IMR-90 (cell line): ENCODE measurements around the gene IL1RAPL1. TPM values are rescaled to one million over a fixed set of nuclear protein-coding genes. Genes with fewer than 3 reads are reported as not detected.

Source experiments
- ATAC-seq: fragments of 200-7000 bp; cut with Tn5 transposase; 2 replicates; pipeline ENCODE4 v1.9.1; 2020; ENCODE audit warnings: low read depth, mild to moderate bottlenecking, moderate library complexity
- BruUV-seq: library from RNA; stranded (reverse); fragments of 400-500 nt; replicated peaks from 2 replicates; lab custom pipeline; 2021; lab: Mats Ljungman, UMichigan
- CTCF ChIA-PET: fragments of 300-600 bp; formaldehyde crosslinking; extraction: SDS; loops from one replicate; lab custom pipeline; 2021; ENCODE audit warnings: antibody characterized with exemption; lab: Yijun Ruan, JAX
- POLR2A ChIA-PET: fragments of 300-600 bp; sonication (Branson Sonifier 250); formaldehyde crosslinking; loops from one replicate; lab custom pipeline; 2022; ENCODE audit warnings: antibody characterized with exemption; ENCODE audit not compliant: unreplicated experiment; lab: Charles Lee
- DNase-seq: peaks from one replicate; pipeline ENCODE4 v3.0.0; 2013
- H2AFZ ChIP-seq: replicated peaks from 2 replicates; pipeline ENCODE3; 2013; ENCODE audit warnings: low read length, mild to moderate bottlenecking; ENCODE audit not compliant: poor library complexity
- H2AK5ac ChIP-seq: 2 replicates; pipeline ENCODE4 v1.6.1; 2013; ENCODE audit warnings: low read depth, low read length, inconsistent platforms
- H2AK9ac ChIP-seq: replicated peaks from 2 replicates; pipeline ENCODE3; 2013; ENCODE audit warnings: mild to moderate bottlenecking, low read depth, low read length, moderate library complexity; ENCODE audit not compliant: poor library complexity
- H2BK120ac ChIP-seq: 2 replicates; pipeline ENCODE4 v1.6.1; 2013; ENCODE audit warnings: low read depth, low read length, inconsistent platforms
- H2BK15ac ChIP-seq: 3 replicates; pipeline ENCODE4 v1.6.1; 2013; ENCODE audit warnings: low read depth, low read length, inconsistent platforms
- H2BK20ac ChIP-seq: 2 replicates; pipeline ENCODE4 v1.6.1; 2013; ENCODE audit warnings: low read depth, mild to moderate bottlenecking, inconsistent platforms, low read length, moderate library complexity
- H2BK5ac ChIP-seq: 2 replicates; pipeline ENCODE4 v1.6.1; 2013; ENCODE audit warnings: mild to moderate bottlenecking, low read depth, low read length, inconsistent platforms; ENCODE audit not compliant: poor library complexity, severe bottlenecking
- H3K14ac ChIP-seq: replicated peaks from 2 replicates; pipeline ENCODE4 v1.6.1; 2013; ENCODE audit warnings: low read depth, low read length, inconsistent platforms
- H3K18ac ChIP-seq: 2 replicates; pipeline ENCODE4 v1.6.1; 2013; ENCODE audit warnings: low read depth, low read length, control low read depth
- H3K23ac ChIP-seq: 2 replicates; pipeline ENCODE4 v1.6.1; 2013; ENCODE audit warnings: low read depth, low read length, inconsistent platforms
- H3K27ac ChIP-seq: 2 replicates; pipeline ENCODE4 v1.5.1; 2013; ENCODE audit warnings: mild to moderate bottlenecking, control low read depth, low read length; ENCODE audit not compliant: insufficient read depth
- H3K27me3 ChIP-seq: 2 replicates; pipeline ENCODE4 v1.6.1; 2013; ENCODE audit warnings: low read length; ENCODE audit not compliant: control insufficient read depth, insufficient read depth
- H3K36me3 ChIP-seq: 2 replicates; pipeline ENCODE4 v1.6.1; 2013; ENCODE audit warnings: low read length, mixed read lengths; ENCODE audit not compliant: control insufficient read depth, insufficient read depth
- H3K4ac ChIP-seq: 2 replicates; pipeline ENCODE4 v1.6.1; 2013; ENCODE audit warnings: low read depth, low read length, inconsistent platforms
- H3K4me1 ChIP-seq: 2 replicates; pipeline ENCODE4 v1.6.1; 2013; ENCODE audit warnings: low read length, mixed read lengths; ENCODE audit not compliant: control insufficient read depth, insufficient read depth
- H3K4me2 ChIP-seq: 2 replicates; pipeline ENCODE4 v1.6.1; 2013; ENCODE audit warnings: low read depth, mild to moderate bottlenecking, control low read depth, low read length, moderate library complexity
- H3K4me3 ChIP-seq: 2 replicates; pipeline ENCODE4 v1.5.1; 2013; ENCODE audit warnings: low read depth, mild to moderate bottlenecking, control low read depth, low read length, moderate library complexity; ENCODE audit not compliant: insufficient read depth
- H3K56ac ChIP-seq: 2 replicates; pipeline ENCODE4 v1.6.1; 2013; ENCODE audit warnings: low read length, inconsistent platforms; ENCODE audit not compliant: insufficient read depth; ENCODE audit errors: extremely low read depth
- H3K79me1 ChIP-seq, 2 experiments: 2 replicates each; pipeline ENCODE4 v1.6.1; 2013; ENCODE audit warnings: low read length in 2 of 2, inconsistent platforms in 1 of 2, low read depth in 1 of 2
- H3K9ac ChIP-seq: 2 replicates; pipeline ENCODE4 v1.6.1; 2013; ENCODE audit warnings: low read depth, low read length, control low read depth
- H3K9me1 ChIP-seq: 2 replicates; pipeline ENCODE4 v1.6.1; 2013; ENCODE audit warnings: low read length, inconsistent platforms; ENCODE audit not compliant: insufficient read depth
- H3K9me3 ChIP-seq: 2 replicates; pipeline ENCODE4 v1.6.1; 2013; ENCODE audit warnings: low read length; ENCODE audit not compliant: control insufficient read depth, insufficient read depth
- H4K20me1 ChIP-seq: 2 replicates; pipeline ENCODE4 v1.6.1; 2013; ENCODE audit warnings: low read length, inconsistent platforms; ENCODE audit not compliant: insufficient read depth
- H4K5ac ChIP-seq: 2 replicates; pipeline ENCODE4 v1.6.1; 2013; ENCODE audit warnings: mild to moderate bottlenecking, low read depth, low read length, control low read depth
- H4K8ac ChIP-seq, 2 experiments: 2 replicates each; pipeline ENCODE4 v1.6.1; 2013; ENCODE audit warnings: low read depth in 2 of 2, low read length in 2 of 2, control low read depth in 1 of 2, inconsistent platforms in 1 of 2
- H4K91ac ChIP-seq: 2 replicates; pipeline ENCODE4 v1.6.1; 2013; ENCODE audit warnings: low read depth, low read length, inconsistent platforms; ENCODE audit not compliant: insufficient read depth
- BHLHE40 ChIP-seq: fragments of 150-350 bp; IDR thresholded peaks from 2 replicates; pipeline ENCODE4 v1.6.1; 2016; ENCODE audit warnings: mild to moderate bottlenecking, low read depth, low read length
- CEBPB ChIP-seq: IDR thresholded peaks from 2 replicates; pipeline ENCODE4 v1.6.1; 2012; ENCODE audit warnings: low read depth, low read length, improper control_type of control experiment
- CHD1 ChIP-seq: IDR thresholded peaks from 2 replicates; pipeline ENCODE4 v1.6.1; 2012; ENCODE audit warnings: low read depth, low read length, improper control_type of control experiment
- FOS ChIP-seq: fragments of 150-350 bp; IDR thresholded peaks from 2 replicates; pipeline ENCODE4 v1.6.1; 2016; ENCODE audit warnings: low read depth, low read length
- MAFK ChIP-seq: IDR thresholded peaks from 2 replicates; pipeline ENCODE4 v1.6.1; 2012; ENCODE audit warnings: low read depth, low read length, improper control_type of control experiment
- MXI1 ChIP-seq: IDR thresholded peaks from 2 replicates; pipeline ENCODE4 v1.6.1; 2012; ENCODE audit warnings: low read depth, mild to moderate bottlenecking, low read length, moderate library complexity, borderline replicate concordance
- RAD21 ChIP-seq: IDR thresholded peaks from 2 replicates; pipeline ENCODE4 v1.6.1; 2012; ENCODE audit warnings: low read length, improper control_type of control experiment
- RCOR1 ChIP-seq: IDR thresholded peaks from 2 replicates; pipeline ENCODE4 v1.6.1; 2012; ENCODE audit warnings: mild to moderate bottlenecking, low read length, improper control_type of control experiment; ENCODE audit not compliant: insufficient replicate concordance
- SMC3 ChIP-seq: fragments of 150-350 bp; IDR thresholded peaks from 2 replicates; pipeline ENCODE4 v1.6.1; 2016; ENCODE audit warnings: low read depth, mild to moderate bottlenecking, antibody characterized with exemption, low read length, moderate library complexity
- WGBS, 2 experiments: methylation state at CpG; one replicate each; pipeline versions ENCODE4 v1.1.5 to v1.1.7; 2013; ENCODE audit warnings: missing lambda C conversion rate in 2 of 2; ENCODE audit not compliant: insufficient read length in 1 of 2; ENCODE audit errors: extremely low coverage in 2 of 2; 5-methylcytosine and 5-hydroxymethylcytosine counted together
- dilution Hi-C: fragments of 300-500 bp; cut with HindIII; formaldehyde crosslinking; loops from one replicate; pipeline ENCODE4 v1.14.3; 2018; ENCODE audit warnings: low sequenced_read_pairs; ENCODE audit not compliant: unreplicated experiment
- in situ Hi-C: fragments of 300-500 bp; cut with MboI; formaldehyde crosslinking; loops from 3 replicates; pipeline ENCODE4 v1.14.3; 2019; ENCODE audit warnings: low sequenced_read_pairs, inconsistent platforms, mixed read lengths
- intact Hi-C: fragments of 100-400 bp; cut with micrococcal nuclease; formaldehyde crosslinking; loops from 2 replicates; pipeline ENCODE4 v1.10.0; 2022
- polyA plus RNA-seq, 3 experiments: library from polyadenylated mRNA; depleted of rRNA; stranded (reverse); fragments of >200 nt; gene quantifications; 2 replicates each; pipeline ENCODE4 v1.2.3, GENCODE V29; 2012; ENCODE audit warnings: low replicate concordance in 1 of 3
- total RNA-seq: library from RNA; depleted of rRNA; stranded (reverse); fragments of >200 nt; gene quantifications from 2 replicates; pipeline ENCODE4 v1.2.3, GENCODE V29; 2012

IL1RAPL1 gene
- total and polyA plus RNA-seq, 2 of the 4 experiments (the other 2 are of a cell fraction): 1.5 to 9.0 TPM

- CTCF ChIA-PET: no interaction called here
- dilution Hi-C loops: no loop called here
These were observed 550.8 kb downstream of the IL1RAPL1 start for GRCh38 chrX:29138003-29138402.

More at GRCh38 chrX:29138003-29138402, 550.8 kb downstream of the IL1RAPL1 start:
- Histone ChIP-seq H3K79me1 (no peaks in the 10 kb centered on the region), H3K9me1 (no peaks in the 10 kb centered on the region), H2BK120ac (no peak overlapping the region), H2BK5ac (no peak overlapping the region), H3K23ac (no peak overlapping the region), H2AFZ (no peak overlapping the region), H3K9ac (no peak overlapping the region), H3K4me2 (no peak overlapping the region), H3K9me3 (no peaks in the 10 kb centered on the region), H3K36me3 (no peaks in the 10 kb centered on the region), H3K27ac (no peak overlapping the region), H3K4me3 (no peak overlapping the region), H2BK20ac (no peak overlapping the region), H3K4me1 (no peaks in the 10 kb centered on the region), H4K91ac (no peak overlapping the region), H4K5ac (no peak overlapping the region), H4K8ac (no peak overlapping the region), H3K4ac (no peak overlapping the region), H3K27me3 (no peaks in the 10 kb centered on the region), H2AK5ac (no peak overlapping the region), H2AK9ac (no peak overlapping the region), H3K56ac (no peak overlapping the region), H3K18ac (no peak overlapping the region), H2BK15ac (no peak overlapping the region), H4K20me1 (no peaks in the 10 kb centered on the region), H3K14ac (no peak overlapping the region)
- POLR2A ChIA-PET: no interaction called here
- no peak for ATAC-seq
- no peak for DNase-seq
- intact Hi-C loops: no loop called here
- TF ChIP-seq MAFK: peak; percentile 95
- TF ChIP-seq SMC3: no peak
- TF ChIP-seq MXI1: no peak
- no peak for TF ChIP-seq CHD1
- no peak for TF ChIP-seq BHLHE40
- no peak for TF ChIP-seq CEBPB
- TF ChIP-seq RCOR1: no peak
- no peak for TF ChIP-seq RAD21
- no peak for TF ChIP-seq FOS
- WGBS, 2 experiments: no CpG with 5 or more reads among the region's 2 CpGs
- BruUV-seq: no TSS peak
- in situ Hi-C loops: no loop called here
